NCI-H526 treated with DMSO at 0.1 percent for 48 hours (cell line): ENCODE results near the gene LRRC4B.

Source experiments
- DNase-seq: peaks from one replicate; lab custom pipeline; 2025; lab: John Stamatoyannopoulos, UW

The LRRC4B gene

DNA sequence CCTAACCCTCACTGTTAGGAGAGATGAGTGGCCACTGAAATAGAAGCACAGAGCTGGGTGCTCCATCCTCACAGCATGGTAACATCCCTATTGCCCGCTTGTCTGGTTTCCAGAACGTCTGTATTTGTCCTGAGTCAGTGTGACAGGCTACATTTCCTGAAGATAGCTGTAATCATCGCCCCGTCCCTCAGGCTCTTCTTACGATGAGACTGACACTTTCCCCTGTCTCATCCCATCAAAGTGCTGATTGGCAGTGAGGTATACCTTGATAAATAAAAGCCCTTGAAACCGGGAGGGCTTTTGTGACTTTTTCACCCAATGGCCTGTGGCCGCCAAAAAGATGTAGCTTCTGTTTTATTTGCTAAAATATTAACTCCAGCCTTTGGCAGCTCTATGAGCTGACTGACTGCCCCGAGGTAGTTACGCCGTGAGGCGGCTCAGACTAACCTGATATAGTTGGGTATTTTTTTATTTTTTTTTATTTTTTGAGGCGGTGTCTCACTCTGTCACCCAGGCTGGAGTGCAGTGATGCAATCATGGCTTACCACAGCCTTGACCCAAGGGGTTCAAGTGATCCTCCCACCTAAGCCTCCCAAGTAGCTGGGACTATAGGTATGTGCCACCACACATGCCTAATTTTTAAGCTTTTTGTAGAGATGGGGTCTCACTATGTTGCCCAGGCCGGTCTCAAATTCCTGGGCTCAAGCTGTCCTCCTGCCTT is 5.7 kb upstream of the LRRC4B start:
- no peak for DNase-seq

DNA sequence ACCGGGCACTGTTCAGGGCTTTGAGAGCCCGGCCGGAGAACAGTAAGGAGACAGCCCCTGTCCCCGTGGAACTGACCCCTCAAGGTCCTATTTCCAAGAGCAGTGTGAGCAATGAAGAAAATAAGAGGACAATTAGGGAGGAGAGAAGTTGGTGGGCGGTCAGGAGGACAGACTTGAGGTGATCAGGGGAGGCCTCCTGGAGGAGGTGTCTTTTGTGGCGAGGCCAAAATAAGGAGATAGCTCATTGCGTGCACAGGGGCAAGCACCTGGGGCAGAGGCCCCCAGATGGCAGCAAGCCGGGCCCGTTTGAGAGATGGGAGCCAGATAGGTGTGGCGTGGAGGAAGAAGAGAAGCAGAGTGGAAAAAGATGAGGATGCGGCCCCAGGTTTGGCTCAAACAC is 2.8 kb upstream of the LRRC4B start:
- DNase-seq: no peak

- no peak for DNase-seq
Measured at GRCh38 chr19:50569938-50570540, 1.8 kb upstream of the LRRC4B start.

GRCh38 chr19:50568728-50569698 is 778 bp upstream of the LRRC4B start:
- DNase-seq: no peak

DNA sequence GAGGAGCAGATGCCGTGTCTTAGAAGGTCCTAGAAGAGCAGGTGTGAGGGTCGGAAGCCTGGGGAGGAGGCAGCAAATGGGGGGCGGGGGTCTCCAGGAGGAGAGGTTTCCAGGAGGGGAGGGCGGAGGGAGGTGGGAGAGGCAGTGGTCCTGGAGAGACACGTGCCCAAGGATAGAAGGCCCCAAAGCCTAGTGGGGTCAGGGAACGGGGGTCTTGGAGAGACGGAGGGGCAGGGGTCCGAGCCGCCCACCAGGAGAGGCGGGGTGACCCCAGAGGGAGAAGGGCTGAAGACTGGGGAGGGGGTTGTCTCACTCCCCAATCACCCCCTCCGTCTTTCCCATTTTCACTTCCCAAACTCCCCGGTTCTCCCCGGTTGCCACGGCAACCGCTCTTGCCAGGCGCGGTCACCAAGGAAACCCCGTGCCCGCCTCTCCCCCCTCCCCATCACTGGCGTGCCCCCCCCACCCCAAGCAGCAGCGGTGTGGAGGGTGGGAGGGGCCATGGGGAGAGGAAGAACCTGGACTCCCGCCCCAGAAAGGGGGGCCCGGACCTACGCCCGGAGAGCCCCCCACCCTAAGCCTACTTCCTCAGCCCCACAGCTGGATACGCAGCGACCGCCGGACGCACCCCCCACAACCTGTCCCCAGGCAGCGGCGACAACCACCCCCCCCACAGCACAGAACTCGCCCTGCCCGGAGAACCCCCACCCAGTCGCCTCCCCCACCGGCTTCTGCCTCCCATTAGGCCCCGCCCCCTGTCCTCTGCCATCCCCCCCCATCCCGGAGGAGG is 988 bp downstream of the LRRC4B start:
- DNase-seq: no peak

- DNase-seq: no peak
Measured at GRCh38 chr19:50565984-50566903, 2.0 kb downstream of the LRRC4B start.

DNA sequence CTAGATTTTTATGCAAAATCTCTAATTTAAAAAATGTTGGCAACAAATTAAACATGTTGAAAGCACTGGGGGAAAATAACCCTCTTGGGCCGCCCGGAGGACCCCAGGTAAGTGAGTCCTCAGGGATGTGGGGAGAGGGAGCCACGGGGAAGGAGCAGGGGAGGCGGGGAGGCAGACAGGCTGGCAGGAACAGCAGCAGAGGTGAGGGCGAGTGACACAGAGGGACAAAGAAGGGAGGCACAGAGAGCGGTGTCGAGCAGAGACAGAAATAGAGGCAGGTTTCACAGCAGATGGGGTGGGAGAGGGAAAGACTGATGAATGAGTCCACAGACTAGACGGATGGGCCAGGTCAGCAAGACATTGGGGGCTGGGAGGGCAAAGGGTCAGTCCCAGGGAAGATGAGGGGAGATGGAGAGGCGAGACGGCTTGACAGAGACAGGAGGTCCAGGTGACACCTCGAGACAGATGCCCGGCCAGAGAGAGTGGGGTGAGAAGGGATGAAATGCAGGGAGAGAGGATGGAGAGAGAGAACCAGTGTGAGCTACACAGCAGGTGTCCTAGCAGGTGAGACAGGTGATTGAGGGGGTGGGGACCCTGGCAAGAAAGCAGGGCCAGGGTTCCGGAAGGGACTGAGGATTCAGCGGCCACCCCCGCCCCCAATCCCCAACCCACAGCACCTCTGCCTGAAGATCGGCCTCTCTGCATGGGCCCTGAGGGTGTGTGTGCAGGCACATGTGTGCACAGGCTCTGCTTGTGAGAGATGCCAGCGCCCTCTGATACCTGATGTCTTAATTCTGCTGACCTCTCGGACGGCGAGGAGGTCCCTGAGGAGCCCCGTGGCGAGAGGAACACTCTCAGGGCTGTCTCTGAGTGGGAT is 3.8 kb downstream of the LRRC4B start:
- DNase-seq: no peak

- no peak for DNase-seq
Measured at GRCh38 chr19:50563597-50563996, 4.6 kb downstream of the LRRC4B start.

GRCh38 chr19:50562996-50563395 is 5.2 kb downstream of the LRRC4B start:
- DNase-seq: no peak

DNA sequence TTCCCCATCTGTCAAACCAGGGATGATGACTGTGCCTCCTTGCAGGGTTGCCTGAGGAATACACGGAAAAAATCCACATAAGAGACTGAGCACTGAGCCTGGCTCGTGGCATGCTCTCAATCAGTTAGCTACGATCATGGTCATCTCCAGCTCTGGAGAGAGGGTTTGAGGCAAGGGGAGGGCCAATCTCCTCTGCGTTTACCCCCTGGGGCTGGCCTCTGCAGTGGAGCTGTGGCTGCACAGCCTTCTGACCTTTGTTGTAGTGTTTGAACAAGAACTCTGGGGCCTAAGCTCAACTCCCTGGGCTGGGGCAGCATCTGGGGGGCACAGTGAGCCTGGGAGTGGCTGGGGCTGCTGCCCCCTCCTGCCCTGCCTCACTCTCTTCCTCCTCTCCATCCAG is 5.9 kb downstream of the LRRC4B start:
- DNase-seq: no peak

DNA sequence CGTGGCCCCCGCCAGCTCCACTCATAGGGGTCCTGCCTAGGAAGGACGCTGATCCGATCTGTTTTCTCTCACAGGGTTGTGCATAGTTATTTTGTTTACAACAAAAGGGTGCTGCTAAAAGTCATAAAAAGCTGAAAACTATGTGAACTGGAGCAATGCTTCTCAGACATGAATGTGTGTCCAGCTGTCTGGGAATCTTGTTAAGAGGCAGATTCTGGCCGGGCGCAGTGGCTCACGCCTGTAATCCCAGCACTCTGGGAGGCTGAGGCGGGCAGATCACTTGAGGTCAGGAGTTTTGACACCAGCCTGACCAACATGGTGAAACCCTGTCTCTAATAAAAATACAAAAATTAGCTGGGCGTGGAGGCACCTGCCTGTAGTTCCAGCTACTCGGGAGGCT is 8.6 kb downstream of the LRRC4B start:
- no peak for DNase-seq

DNA sequence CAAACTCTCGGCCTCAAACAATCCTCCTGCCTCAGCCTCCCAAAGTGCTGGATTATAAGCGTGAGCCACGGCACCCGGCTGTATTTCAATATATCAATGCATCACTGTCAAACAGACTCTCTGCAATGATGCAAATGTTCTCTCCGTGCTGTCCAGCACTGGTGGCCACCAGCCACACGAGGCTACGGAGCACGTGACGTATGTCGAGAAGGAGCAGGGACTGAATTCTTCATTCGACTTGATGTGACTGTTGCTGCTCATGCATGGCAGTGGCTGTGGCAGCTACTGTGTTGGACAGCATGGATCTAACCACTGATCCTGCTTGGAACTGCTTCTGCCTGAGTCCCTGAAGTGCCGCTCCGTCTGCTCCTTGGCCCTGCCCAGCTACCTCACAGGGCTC is 9.8 kb downstream of the LRRC4B start:
- DNase-seq: no peak

- DNase-seq: no peak
Measured at GRCh38 chr19:50558039-50558438, 10.2 kb downstream of the LRRC4B start.

DNA sequence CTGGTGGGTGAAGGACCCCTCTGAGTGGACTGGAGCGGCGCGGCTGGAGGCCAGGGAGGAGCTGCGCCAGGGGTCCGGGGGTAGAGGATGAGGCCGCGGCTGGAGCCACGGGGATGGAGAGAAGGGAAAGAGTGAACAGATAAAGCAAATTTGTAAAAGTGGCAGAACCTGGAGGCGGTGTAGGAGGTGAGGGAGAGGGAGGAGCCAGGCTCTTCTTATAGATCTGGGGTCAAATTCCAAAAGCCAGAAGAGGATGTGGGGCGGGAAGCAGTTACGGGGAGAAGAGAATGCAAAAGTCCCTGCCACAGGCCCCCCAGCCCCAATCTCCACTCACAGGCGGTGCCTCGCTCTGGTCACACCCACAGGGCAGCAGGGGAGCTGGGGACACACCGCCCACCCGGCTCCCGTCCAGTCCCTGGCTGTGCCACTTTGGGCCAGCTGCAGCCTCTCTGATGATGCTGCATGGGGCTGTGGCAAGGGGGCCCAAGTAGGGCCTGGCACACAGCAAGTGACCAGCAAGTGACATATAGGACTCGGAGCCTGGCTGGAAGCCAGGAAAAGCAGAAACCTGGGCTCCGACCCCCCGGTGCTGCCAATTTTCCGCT is 11.1 kb downstream of the LRRC4B start:
- no peak for DNase-seq

GRCh38 chr19:50556282-50557008 is 11.8 kb downstream of the LRRC4B start:
- no peak for DNase-seq

DNA sequence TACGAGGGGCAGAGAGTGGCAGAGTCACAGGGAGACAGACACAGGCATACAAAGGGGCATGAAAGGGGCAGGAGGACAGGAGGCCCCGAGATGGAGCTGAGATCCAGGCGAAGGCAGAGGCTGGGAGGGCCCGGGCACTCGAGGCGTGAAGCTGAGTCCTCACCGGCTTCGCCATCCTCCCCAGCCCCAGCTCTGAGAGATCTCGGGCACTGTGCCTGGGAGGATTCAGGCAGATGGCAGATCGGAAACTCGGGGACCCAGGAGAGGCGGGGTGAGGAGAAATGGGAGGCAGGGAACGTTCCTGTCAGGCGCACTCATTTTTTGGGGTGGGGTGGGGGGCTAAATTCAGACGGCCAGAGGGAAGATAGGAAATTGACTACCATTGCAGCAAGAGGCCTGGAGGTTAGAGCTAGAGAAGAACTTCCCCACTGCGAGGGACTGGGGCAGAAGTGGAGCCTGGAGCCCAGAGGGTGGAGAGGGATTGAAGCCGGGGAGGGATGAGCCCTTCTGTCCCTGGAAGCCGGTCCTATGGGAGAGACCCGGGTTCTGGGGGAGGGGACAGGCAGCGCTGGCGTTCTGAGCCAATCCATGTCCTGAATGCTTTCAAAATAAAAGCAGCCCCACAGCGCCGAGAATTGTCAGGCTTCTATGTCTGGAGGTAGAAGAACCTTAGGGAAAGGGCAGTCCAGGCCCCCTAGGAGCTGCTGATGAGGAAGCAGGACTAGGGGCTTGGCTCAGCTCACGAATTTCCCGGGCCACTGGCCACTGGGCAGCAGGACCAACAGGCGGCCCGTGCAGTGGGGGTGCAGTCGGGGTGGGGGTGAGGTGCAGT is 12.6 kb downstream of the LRRC4B start:
- DNase-seq: no peak

- no peak for DNase-seq
Measured at GRCh38 chr19:50555033-50555432, 13.2 kb downstream of the LRRC4B start.

DNA sequence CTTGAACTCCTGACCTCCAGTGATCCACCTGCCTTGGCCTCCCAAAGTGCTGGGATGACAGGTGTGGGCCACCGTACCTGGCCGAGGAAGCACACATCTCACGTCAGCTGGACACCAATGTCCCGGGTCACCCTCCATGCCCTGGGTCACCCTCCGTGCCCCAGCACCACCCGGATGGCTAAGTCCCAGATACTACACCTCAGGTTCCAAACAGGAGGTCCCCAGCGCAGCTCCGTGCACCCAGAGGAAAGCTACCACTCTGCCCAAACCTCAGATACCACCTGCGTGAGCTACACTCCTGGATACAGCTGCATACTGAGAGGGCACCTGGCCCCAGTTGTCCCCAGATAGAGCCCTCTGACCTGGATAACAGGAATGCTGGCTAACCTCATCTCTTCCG is 14.0 kb downstream of the LRRC4B start:
- no peak for DNase-seq
